SH-SY5Y (cell line): ENCODE data around the gene UBR4.

Source experiments
- GATA2 ChIP-seq: IDR thresholded peaks from 2 replicates; pipeline ENCODE4 v1.6.1; 2011; ENCODE audit warnings: mild to moderate bottlenecking, low read depth, low read length
- GATA3 ChIP-seq: IDR thresholded peaks from 2 replicates; pipeline ENCODE4 v1.6.1; 2011; ENCODE audit warnings: low read depth, mild to moderate bottlenecking, low read length, moderate library complexity

The UBR4 gene

DNA sequence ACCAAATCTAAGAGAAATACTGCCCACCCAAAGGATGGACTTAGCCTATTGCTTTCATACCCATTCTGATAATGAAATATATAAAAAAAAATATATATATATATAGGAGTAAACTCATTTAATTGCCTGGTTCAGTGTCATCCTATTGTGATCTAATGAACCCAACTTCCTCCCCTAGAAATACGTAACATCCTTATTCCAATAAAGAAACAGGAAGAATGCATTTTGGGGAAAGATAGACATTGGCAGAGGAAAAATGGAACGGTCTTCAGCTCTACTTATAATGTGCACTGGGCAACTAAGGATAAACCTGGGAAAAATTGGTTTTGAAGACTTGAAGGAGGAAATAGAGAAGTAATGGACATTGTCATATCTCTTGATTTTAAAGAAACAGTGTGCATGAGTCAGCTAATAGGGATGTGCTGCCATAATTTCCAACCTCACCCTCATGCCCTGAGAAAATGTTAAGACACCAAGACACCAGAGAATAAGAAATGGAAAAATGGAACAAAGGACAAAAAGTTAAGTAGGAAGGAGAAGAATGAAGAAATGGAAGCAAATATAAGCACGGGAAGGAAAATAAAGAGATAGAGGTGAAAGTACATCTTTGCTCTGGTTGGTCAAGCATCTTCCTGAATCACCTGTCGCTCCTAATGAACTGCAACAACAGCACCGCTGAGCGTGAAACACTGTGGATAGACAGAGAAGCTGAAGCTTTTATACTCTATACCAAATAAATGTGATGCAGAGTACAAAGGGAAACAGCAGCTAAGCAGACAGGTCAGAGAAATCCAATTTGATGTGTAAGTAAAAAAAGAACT lies 5.4 kb downstream of the UBR4 start:
- no peak for TF ChIP-seq GATA2
- no peak for TF ChIP-seq GATA3

DNA sequence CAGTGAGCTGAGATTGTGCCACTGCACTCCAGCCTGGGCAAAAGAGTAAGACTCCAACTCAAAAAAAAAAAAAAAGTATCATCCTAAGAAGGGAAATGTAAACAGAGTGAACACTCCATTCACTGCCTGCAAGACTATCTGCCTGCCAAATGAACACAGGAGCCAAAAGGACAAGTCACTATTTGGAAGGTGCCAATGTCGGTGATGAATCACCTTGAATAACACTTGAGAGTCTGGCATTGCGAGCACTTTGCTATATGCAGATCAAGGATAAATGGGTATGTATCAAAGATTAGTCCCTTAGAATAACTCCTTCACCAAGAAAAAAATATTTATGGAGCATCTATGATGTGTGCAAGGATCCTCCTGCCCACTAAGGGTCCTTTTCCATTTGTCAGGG lies 6.6 kb downstream of the UBR4 start:
- TF ChIP-seq GATA2 = no peak
- no peak for TF ChIP-seq GATA3

DNA sequence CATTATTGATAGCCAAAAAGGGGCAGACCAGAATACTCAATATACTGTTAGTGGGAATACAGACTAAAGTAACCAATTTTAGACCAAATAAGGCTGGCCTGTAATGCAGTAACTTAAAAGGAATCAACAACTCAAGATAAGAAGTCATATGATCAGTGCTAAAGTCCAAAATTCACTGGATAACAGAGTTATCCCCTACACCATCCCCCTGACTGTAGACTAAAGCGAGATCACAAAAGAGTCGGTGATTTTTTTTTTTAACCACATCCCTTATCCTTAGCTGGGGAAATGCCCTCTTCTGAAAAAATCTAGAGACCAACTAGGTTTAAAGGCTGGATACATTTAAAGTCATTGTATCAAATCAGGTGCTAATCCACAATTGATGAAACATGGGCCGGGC lies 7.7 kb downstream of the UBR4 start:
- TF ChIP-seq GATA2 (no peak), GATA3 (no peak)

DNA sequence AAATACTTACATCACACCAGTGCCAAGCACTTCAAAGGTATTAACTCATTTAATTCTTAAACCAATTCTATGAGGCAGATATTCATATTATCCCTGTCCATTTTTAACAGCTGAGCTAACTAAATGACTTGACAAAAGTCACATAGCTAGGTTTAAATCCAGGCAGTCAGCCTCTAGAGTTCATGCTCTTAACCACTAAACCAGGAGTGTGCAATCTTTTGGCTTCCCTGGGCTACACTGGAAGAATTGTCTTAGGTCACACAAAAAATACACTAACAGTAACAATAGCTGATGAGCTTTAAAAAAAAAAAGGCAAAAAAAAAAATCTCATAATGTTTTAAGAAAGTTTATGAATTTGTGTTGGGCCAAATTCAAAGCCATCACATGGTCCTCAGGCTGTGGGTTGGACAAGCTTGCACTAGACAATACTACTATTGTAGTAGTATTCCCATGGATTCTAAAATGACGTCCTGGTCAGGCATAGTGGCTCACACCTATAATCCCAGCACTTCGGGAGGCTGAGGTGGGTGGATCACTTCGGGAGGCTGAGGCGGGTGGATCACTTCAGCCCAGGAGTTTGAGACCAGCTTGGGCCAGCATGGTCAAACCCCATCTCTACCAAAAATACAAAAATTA lies 10.0 kb downstream of the UBR4 start:
- TF ChIP-seq GATA3 = no peak
- TF ChIP-seq GATA2 = no peak

DNA sequence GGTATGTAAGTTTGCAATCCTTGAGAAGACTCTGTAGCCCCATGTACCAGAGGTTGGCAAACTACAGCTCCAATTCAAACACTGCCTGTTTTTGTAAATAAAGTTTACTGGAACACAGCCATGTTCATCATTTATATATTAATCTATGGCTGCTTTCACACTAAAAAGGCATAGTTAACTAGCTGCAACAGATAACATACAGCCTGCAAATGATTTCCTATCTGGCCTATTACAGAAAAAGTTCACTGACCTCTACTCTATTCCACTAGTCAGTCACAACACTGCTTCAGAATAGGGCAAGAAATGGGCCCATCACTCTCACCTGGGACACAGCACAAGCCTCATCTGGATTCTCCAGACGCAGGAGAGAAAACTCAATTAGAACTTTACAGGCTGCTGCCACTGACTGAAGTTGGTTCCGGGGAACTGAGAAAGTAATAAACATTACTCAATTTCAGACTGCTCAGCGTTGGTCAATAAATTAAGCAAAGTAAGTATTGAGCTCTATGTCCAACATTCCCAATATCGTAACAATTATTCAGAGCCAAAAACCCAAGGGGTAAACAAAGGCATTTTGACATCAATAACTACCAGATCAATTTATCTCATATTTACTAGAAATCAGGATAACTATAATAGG lies 10.6 kb downstream of the UBR4 start:
- TF ChIP-seq GATA2 (no peak), GATA3 (no peak)

DNA sequence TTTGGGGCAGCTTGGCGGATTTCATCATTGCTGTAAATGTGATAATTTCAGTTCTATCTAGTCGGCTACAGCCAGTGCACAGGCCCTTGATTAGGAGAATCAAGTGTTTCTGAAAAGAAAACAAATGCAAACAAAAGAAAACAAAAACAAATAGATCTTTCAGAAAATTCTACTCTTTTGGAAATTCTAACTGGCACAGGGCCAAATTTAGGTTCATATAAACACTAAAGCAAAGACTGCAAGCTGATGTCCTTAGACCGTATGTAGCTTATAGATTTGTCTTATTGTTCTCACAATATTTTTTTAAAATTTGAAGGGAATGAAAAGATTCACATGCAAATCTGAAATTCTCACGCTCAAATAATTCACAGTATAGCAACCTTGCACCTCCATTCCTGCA lies 11.2 kb downstream of the UBR4 start:
- TF ChIP-seq GATA2 (no peak), GATA3 (no peak)

DNA sequence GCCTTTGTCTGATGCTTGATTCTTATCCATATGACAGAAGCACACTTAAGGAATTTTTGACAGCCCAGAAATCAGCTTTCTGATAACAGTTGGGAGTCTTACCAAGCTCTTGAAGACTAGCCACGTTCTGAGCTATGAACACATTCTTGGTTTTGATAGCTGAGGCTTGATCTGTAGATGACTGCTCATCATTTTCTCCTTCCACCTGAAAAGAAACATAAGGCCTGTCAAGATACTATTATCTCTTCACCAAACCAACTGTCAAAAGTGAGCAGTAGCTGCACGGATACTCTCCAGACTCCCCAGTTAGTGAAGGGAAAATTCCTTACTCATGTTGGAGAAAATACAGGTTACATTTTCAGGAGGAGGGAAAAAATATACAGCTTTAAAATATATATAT lies 12.2 kb downstream of the UBR4 start:
- TF ChIP-seq GATA3 (no peak), GATA2 (no peak)

DNA sequence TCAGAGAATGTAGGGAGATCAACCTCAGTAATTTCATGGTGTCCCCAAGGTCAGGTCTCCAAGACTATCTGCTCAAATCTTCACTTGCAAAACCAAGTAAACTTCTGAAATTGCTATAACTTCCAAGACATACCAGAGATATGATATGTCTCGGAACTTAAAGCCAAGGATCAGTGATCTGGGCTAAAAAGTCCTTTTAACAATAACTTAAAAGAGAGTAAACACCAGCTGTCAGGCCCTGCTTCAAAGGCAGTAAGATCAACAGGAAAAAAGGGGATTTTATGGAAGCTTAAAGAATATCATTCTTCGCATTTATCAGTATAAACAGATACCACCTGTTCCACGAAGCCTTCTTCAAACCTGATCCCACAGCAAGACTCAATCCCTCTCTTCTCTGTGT lies 13.7 kb downstream of the UBR4 start:
- TF ChIP-seq GATA3 (no peak), GATA2 (no peak)

DNA sequence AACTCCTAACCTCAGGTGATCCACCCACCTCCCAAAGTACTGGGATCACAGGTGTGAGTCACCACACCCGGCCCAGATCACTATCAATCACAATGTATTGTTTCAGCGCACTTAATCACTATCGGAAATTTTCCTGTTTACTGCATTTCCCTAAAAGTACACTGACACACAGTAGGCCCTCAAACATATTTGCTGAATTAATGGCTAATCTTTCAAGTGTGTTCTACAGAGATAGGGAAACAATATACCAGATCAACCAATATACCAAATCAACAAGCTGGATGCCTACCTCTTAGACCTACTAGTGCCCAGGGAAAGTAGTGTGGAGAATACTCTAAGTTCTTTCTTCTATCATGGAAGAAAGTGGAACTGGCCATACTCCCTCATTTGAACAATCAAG lies 17.1 kb downstream of the UBR4 start:
- TF ChIP-seq GATA2 = no peak
- no peak for TF ChIP-seq GATA3

DNA sequence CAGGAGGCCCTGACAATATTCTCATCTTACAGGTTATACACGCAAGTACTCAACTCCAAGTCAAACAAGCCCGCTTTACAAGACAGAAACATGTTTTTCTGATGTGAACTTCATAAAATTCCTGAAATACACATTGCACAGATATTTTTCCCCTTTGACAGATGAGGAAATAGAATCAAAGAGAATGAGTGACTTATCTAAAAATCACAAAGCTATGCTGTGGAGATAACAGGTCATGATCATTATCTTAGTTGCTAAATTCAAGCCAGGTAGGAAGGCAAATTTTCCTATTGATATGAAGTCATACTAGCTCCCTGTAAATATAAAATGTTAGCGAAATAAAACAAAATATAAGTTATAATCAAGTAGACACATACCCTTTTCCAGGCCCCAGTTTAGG lies 18.3 kb downstream of the UBR4 start:
- TF ChIP-seq GATA2 (no peak), GATA3 (no peak)

DNA sequence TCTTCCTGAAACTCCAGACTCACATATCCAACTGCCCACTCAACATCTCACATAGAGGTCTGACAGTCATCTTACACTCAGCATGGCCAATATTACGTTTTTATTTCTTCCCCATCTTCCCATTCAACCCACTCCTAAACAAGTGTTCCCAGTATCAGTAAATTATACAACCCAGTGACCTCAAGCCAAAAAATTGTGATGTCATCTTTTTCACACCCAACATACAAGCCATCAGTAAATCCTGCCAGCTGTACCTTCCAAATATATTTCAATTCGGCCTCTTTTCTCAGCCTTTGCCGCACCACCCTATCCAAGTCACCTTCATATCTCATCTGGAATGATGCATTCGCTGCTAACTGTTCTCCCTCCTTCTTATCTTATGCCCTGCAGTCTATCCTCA lies 19.6 kb downstream of the UBR4 start:
- TF ChIP-seq GATA2 (no peak), GATA3 (no peak)

DNA sequence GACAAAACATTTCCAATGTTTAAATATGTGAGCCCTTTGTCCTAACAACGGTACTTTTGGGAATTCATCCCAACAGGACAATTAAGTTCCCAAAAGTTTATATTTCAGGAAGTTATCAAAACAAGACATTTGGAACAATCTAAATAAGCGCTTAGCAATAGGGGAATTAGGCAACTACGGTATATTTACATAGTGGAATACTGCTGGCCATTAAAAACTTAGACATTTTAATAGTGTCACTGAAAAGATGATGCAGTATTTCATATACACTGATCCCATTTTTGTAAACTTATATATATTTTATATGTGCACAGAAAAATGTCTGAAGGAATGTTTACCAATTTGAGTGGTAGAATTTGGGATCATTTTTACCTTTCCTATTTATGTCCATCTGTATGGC lies 20.8 kb downstream of the UBR4 start:
- TF ChIP-seq GATA2 (no peak), GATA3 (no peak)

DNA sequence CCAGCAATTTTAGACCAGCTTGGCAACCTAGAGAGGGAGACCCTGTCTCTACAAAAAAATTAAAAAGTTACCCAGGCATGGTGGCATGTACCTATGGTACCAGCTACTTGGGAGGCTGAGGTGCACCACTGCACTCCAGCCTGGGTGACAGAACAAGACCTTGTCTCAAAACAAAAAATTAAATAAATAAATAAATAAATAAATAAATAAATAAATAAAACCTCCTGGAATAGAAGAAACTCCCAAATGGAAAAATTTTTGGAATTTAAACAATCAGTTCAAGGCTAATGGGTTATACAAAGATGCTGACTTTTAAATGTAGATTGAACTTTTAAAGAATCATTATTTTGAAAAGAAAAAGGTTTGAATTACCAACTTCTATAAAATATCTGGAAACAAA lies 22.2 kb downstream of the UBR4 start:
- no peak for TF ChIP-seq GATA3

DNA sequence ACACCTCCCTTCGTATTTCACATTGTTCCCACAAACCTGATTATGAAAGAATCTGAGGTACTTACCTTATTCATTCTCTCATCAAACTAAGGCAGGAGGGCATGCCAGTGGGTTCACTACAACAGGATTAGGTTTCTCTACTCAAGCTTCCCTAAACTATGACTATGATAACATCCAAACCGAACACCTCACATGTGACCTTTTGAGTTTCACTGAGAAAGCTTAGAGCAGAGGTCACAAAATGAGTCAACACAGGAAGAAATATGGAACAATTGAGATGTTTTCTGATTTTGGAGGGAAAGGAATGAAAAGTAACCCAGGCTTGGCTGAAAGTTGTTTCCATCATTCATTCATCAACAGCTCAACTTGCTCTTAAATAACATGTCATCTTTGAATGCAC lies 24.1 kb downstream of the UBR4 start:
- no peak for TF ChIP-seq GATA2

DNA sequence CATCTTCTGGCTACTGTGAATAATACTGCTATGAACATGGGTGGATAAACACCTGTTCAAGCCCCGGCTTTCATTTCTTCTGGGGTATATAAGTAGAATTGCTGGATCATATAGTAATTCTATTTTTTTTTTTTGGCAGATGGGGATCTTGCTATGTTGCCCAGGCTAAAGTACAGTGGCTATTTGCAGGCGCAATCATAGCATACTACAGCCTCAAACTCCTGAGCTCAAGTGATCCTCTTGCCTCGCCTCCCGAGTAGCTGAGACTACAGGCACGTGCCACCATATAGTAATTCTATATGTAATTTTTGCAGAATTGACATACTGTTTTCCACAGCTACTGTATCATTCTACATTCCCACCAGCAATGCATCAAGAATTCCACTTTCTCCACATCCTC lies 27.8 kb downstream of the UBR4 start:
- TF ChIP-seq GATA2 = no peak
- TF ChIP-seq GATA3 = no peak
